GM10847 (cell line): ENCODE measurements around the gene FRZB.

Source experiments
- POLR2A ChIP-seq: IDR thresholded peaks from 2 replicates; pipeline ENCODE4 v1.6.1; 2011; ENCODE audit not compliant: insufficient read length; ENCODE audit errors: extremely low read depth

FRZB gene

DNA sequence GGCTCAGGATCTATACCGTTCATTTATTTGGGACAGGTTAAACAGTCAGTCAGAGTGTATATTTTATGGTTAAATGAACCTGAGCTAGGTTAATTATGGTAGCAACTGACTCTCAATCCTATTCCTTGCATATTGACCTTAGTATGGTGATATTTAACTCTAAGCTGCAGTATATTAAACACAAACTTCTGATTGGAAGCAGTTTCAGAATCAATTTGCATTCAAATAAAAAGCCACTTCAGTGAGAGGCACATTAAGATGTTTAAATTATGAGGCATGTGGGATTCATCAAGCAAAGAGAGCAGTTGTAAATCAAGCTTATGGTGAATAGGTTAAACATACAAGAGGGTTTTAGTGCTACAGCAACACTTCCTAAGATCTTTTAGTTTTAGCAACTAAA, 40.4 kb downstream of the FRZB start:
- no peak for TF ChIP-seq POLR2A

DNA sequence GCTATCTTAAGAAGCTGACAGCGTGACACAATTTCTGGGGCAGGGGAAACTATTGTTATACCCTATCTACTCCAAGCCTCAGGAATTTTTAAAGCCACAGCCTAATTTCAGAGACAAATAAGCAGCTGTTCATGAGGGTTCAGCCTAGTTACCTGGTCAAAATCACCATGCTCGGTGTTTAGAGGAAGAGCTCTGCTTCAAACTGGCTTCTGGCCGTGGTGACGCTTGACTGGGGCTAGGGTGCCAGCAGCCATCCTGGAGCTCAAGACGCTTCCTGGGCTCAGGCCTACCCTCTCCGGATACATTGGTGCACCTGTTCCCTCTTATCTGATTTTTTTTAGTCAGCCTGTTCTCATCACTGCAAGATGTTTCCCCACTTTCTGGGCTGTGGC, 41.7 kb downstream of the FRZB start:
- no peak for TF ChIP-seq POLR2A

DNA sequence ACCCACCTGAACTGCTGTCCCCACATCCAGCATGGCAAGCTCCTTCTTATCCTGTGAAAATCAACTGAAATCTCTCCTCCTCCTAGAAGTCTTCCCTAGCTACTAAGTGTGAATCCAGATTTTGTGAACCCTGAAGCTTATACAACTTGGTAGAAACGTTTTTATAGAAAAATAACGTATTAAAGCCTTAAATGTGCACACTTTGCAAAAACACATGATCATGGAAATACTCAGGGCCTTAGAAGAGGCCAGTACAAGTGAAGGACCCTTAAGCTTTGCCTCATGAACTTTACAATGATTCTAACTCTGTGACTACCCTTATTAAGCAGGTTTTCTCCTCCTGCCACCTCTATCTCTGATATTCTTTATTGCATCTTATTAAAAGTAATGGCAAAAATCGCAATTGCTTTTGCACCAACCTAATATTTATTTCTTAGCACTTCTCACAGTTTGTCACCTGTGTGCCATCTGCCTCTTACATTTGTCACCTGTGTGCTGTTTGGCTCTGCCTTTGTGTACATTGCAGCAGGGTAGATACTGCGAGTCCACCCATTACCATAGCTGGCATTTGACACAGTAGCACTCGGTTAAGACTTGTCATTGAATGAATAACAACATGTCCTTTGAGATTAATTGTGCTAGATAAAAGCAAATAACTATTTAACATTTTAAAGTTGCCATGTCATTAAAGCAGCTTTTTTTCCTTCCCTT, 42.2 kb downstream of the FRZB start:
- no peak for TF ChIP-seq POLR2A

GRCh38 chr2:182822733-182823132, 43.7 kb downstream of the FRZB start:
- TF ChIP-seq POLR2A = no peak

GRCh38 chr2:182821182-182821581, 45.3 kb downstream of the FRZB start:
- TF ChIP-seq POLR2A = no peak

- no peak for TF ChIP-seq POLR2A
Observed at GRCh38 chr2:182819412-182819811, 47.0 kb downstream of the FRZB start.

- TF ChIP-seq POLR2A = no peak
Observed at GRCh38 chr2:182818925-182819324, 47.5 kb downstream of the FRZB start.

- no peak for TF ChIP-seq POLR2A
Observed at GRCh38 chr2:182818501-182818900, 47.9 kb downstream of the FRZB start.

- TF ChIP-seq POLR2A = no peak
Observed at GRCh38 chr2:182817558-182817957, 48.9 kb downstream of the FRZB start.

GRCh38 chr2:182816866-182817265, 49.6 kb downstream of the FRZB start:
- no peak for TF ChIP-seq POLR2A

DNA sequence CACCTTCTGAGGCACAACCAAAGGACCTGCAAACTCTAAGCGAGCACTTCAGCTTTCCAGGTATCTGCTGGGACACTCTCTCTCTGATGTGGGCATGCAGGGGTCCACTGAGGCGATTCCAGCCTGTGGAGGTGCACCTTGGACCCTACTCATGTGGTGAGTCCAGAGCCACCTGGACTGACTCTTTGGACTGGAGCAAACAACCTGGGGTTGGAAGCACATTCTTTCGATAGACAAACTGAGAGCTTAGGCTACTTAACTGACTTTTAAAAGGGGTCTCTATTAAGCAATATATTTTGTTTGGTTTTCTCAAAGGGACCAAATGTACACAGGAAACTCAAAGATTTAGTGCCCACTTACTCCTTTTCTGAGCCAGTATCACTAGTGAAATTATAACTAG, 51.6 kb downstream of the FRZB start:
- TF ChIP-seq POLR2A = no peak

- TF ChIP-seq POLR2A = no peak
Observed at GRCh38 chr2:182814380-182814779, 52.1 kb downstream of the FRZB start.

DNA sequence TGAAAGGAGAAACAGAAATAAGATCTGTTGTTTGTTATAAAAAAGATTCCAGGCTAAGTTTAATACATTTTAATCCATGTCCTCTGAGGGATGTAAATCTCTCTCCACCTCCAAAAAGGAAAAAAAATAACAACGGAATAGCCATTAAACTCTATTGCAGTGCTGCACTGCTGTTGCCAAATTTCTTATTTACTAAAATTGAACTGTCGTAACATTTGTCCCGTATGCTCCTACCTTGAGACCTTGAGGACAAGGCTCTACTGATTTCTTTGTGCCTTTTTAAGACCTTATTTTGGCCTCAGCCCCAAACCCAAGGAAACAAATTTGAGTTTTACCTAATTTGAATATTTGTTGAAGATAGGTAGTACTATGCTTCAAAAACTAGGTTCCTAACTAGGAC, 56.4 kb downstream of the FRZB start:
- TF ChIP-seq POLR2A = no peak

DNA sequence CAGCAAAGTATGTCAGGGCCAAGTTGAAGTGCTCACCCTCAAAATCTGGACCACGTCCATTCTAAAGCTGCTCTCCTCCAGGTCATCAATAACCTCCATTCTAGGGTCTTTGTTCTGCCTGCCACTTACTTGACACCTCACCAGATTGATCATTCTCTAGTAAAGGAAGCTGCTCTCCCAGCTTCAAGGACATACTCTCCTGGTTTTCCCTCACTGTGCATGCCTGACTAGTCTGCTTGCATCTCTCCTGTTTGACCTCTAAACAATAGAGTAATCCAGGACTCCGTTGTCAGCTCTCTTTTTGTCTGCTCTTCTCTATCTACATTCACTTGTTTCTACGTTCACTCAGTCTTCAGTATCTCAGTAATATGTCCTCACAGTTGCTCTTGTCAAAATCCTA, 59.1 kb downstream of the FRZB start:
- TF ChIP-seq POLR2A = no peak

- no peak for TF ChIP-seq POLR2A
Observed at GRCh38 chr2:182804128-182804527, 62.3 kb downstream of the FRZB start.

- TF ChIP-seq POLR2A = no peak
Observed at GRCh38 chr2:182798736-182799135, 67.7 kb downstream of the FRZB start.

DNA sequence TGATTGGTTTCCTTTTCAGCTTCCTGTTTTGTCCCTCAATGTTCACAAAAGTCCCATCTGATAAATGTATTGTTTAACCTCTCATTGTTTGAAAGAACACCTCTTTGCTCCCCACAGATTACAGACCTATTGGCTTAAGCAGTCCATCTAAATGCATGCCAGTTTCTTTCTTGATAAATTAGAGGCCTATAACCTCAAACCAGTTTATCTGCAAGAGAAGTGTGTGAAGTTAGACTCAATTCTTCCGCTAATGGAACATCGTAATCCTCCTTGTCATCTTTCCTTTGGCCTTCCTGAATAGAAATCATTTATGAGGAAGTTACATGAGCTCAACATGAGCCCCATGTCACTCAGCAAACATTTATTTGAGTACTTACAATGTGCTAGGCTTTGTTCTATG, 74.0 kb downstream of the FRZB start:
- TF ChIP-seq POLR2A = no peak
